H54 (cell line): ENCODE results near the gene BABAM2.

Source experiments
- DNase-seq: peaks from one replicate; pipeline ENCODE4 v3.0.0; 2011; ENCODE audit warnings: low spot score, mixed read lengths; ENCODE audit not compliant: insufficient read length
- FAIRE-seq: peaks from 3 replicates; lab custom pipeline; 2011; peaks lifted over from hg19 to GRCh38; lab: Jason Lieb, UNC
- POLR2A ChIP-seq: IDR thresholded peaks from 2 replicates; pipeline ENCODE4 v1.6.1; 2011; ENCODE audit warnings: low read depth, mild to moderate bottlenecking, low read length

The BABAM2 gene

DNA sequence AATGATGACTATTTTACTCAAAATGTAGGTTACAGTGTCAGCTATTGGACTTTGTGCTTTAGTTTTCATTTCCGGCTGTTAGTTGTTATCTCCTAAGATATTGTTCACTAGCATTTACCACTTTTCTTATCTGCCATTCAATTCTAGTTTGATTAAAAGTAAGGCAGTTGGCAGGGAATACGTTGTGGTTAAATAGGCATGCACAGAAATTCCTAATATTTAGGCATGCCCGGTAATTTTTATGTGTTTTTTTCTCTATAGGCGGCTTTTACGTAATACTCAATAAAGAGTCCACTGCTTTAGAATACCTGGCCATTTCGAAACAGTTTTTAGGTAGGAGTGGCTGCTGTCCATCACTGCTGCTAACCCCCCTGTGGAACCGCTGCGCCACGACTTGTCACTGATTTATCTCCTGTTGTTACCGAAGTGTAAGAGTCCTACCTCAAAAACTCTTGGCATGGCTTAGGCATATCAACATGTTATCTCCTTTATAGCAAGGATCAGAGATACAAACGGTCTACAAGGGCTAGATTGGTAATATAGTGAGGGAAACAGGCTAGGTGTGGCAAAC, 39.5 kb downstream of the BABAM2 start:
- FAIRE-seq, result peak; percentile 11
- no peak for DNase-seq
- TF ChIP-seq POLR2A, result no peak

- no peak for DNase-seq
- TF ChIP-seq POLR2A, result no peak
- no peak for FAIRE-seq
Measured at GRCh38 chr2:27931361-27931950, 40.9 kb downstream of the BABAM2 start.

DNA sequence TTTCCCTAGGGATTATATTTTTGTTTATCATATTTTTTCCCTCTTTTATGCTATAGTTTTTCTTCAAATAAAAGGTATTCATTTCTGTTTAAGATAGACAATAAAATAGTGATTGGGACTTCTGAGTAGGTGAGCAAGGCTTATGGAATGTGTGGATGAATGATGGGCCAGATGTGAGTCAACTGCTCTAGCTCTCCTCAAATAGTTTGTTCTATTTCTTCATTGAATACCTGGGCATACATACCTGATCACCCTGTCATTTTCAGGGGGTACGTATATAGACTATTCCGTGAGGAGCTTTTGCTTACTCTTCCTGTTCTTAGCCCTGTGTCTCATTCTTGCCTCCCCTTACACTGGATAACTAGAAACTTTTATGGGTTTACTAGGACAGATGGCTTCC, 41.9 kb downstream of the BABAM2 start:
- TF ChIP-seq POLR2A, result no peak
- no peak for DNase-seq
- peak; percentile 96 for FAIRE-seq

DNA sequence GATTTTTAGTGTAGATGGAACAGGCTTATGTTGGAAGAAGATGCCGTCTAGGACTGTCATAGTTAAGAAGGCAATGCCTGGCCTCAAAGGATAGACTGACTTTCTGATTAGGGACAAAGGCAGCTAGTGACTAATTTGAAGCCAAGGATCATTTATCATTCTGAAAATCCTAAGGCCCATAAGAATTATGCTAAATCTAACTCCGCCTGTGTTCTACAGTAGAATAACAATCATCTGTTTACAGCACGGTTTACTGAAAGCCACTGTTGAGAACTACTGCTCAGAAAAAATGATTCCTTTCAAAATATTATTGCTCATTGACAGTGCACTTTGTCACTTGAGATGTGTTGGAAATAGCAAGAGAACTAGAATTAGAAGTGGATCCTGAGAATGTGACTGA, 44.5 kb downstream of the BABAM2 start:
- DNase-seq, result no peak
- no peak for FAIRE-seq
- no peak for TF ChIP-seq POLR2A

- FAIRE-seq (peak; percentile 41), DNase-seq (no peak)
- no peak for TF ChIP-seq POLR2A
Measured at GRCh38 chr2:27940090-27940671, 49.7 kb downstream of the BABAM2 start.

- DNase-seq, result no peak
- FAIRE-seq, result no peak
- no peak for TF ChIP-seq POLR2A
Measured at GRCh38 chr2:27940982-27941381, 50.5 kb downstream of the BABAM2 start.

GRCh38 chr2:27942612-27943547, 52.4 kb downstream of the BABAM2 start:
- TF ChIP-seq POLR2A, result no peak
- FAIRE-seq (peak; percentile 69), DNase-seq (no peak)

DNA sequence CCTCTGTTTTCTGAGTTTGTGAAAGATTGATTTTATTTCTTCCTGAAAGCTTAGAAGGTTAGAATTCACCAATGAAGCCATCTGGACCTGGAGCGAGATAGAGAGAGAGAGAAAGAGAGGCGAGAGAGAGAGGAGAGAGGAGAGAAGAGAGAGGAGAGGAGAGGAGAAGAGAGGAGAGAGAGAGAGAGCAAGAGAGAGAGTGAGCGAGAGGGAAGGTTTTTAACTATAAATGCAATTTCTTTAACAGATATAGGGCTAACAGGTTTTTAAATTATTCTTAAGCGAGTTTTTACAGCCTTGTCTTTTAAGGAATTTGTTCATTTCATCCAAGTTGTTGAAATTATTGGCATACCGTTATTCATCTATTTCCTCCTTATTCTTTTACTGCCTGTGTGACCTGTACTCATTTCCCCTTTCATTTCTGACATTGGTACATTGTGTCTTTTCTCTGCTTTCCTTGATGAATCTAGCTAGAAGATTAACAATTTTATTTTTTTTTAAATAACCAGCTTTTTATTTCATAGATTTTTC, 56.1 kb downstream of the BABAM2 start:
- no peak for TF ChIP-seq POLR2A
- FAIRE-seq (peak; percentile 71), DNase-seq (no peak)

- TF ChIP-seq POLR2A, result no peak
- DNase-seq (no peak), FAIRE-seq (peak; percentile 36)
Measured at GRCh38 chr2:27952070-27952469, 61.5 kb downstream of the BABAM2 start.

DNA sequence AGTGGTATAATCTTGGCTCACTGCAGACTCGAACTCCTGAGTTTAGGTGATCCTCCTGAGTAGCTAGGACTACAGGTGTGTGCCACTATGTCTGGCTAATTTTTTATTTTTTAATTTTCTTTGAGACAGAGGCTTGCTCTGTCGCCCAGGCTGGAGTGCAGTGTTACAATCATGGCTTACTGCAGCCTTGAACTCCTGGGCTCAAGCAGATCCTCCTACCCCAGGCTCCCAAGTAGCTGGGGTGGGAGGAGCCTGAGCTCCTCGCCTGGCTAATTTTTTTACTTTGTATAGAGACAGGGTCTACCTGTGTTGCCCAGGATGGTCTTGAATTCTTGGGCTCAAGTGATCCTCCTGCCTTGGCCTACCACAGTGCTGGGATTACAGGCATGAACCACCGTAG, 62.5 kb downstream of the BABAM2 start:
- TF ChIP-seq POLR2A, result no peak
- FAIRE-seq, result no peak
- no peak for DNase-seq

- no peak for DNase-seq
- TF ChIP-seq POLR2A, result no peak
- no peak for FAIRE-seq
Measured at GRCh38 chr2:27954221-27954673, 63.7 kb downstream of the BABAM2 start.

- no peak for TF ChIP-seq POLR2A
- DNase-seq, result no peak
- peak; percentile 100 for FAIRE-seq
Measured at GRCh38 chr2:27954771-27955383, 64.3 kb downstream of the BABAM2 start.
